ENCODE results near the gene HDAC8.

HDAC8 gene

GRCh38 chrX:72314881-72315280 lies 257.8 kb downstream of the HDAC8 start:
- Histone ChIP-seq H3K27me3 (ENCODE audit: insufficient read depth, low read length, poor library complexity, severe bottlenecking) (no peaks in the 10 kb centered on the region), H3K4me1 (ENCODE audit: insufficient read depth, low read length, poor library complexity, severe bottlenecking) (no peaks in the 10 kb centered on the region), H3K36me3 (ENCODE audit: insufficient read depth, low read length) (no peaks in the 10 kb centered on the region), H3K9ac (ENCODE audit: low read depth, low read length, poor library complexity, severe bottlenecking) (no peak overlapping the region), H4K20me1 (ENCODE audit: insufficient read depth, low read length, poor library complexity, severe bottlenecking) (no peaks in the 10 kb centered on the region), H3K4me2 (ENCODE audit: low read depth, low read length, poor library complexity, severe bottlenecking) (no peak overlapping the region), H3K9me2 (replicated peaks; ENCODE audit: low read depth, low read length) (no peaks in the 10 kb centered on the region), H3K9me3 (ENCODE audit: insufficient read depth, low read depth, low read length) (no peaks in the 10 kb centered on the region), H2AFZ (ENCODE audit: low read length) (no peak overlapping the region), H3K4me3 (ENCODE audit: low read length, poor library complexity, severe bottlenecking) (no peak overlapping the region), H3F3A (ENCODE audit: low read depth) (no peaks in the 10 kb centered on the region), H3K79me2 (ENCODE audit: insufficient read depth, low read length) (no peaks in the 10 kb centered on the region)
- no peak for TF ChIP-seq CTCF (conservative IDR thresholded peaks at IDR 0.05; ENCODE audit: low read length)
- no peak for TF ChIP-seq EZH2phosphoT487 (IDR thresholded peaks at IDR 0.05; ENCODE audit: borderline replicate concordance)

GRCh38 chrX:72313707-72314641 lies 258.7 kb downstream of the HDAC8 start:
- Histone ChIP-seq H3K79me2 (ENCODE audit: insufficient read depth, low read length) (no peaks in the 10 kb centered on the region), H3K9ac (ENCODE audit: low read depth, low read length, poor library complexity, severe bottlenecking) (no peak overlapping the region), H3F3A (ENCODE audit: low read depth) (no peaks in the 10 kb centered on the region), H3K9me3 (ENCODE audit: insufficient read depth, low read depth, low read length) (no peaks in the 10 kb centered on the region), H3K27me3 (ENCODE audit: insufficient read depth, low read length, poor library complexity, severe bottlenecking) (no peaks in the 10 kb centered on the region), H3K9me2 (replicated peaks; ENCODE audit: low read depth, low read length) (no peaks in the 10 kb centered on the region), H4K20me1 (ENCODE audit: insufficient read depth, low read length, poor library complexity, severe bottlenecking) (no peaks in the 10 kb centered on the region), H3K4me1 (ENCODE audit: insufficient read depth, low read length, poor library complexity, severe bottlenecking) (peaks cover 4% of the 10 kb centered on the region), H3K36me3 (ENCODE audit: insufficient read depth, low read length) (no peaks in the 10 kb centered on the region), H3K4me3 (ENCODE audit: low read length, poor library complexity, severe bottlenecking) (no peak overlapping the region), H2AFZ (ENCODE audit: low read length) (no peak overlapping the region), H3K4me2 (ENCODE audit: low read depth, low read length, poor library complexity, severe bottlenecking) (no peak overlapping the region)
- TF ChIP-seq EZH2phosphoT487 (IDR thresholded peaks at IDR 0.05; ENCODE audit: borderline replicate concordance) (no peak), CTCF (conservative IDR thresholded peaks at IDR 0.05; ENCODE audit: low read length) (no peak)

GRCh38 chrX:72312311-72312940 lies 260.2 kb downstream of the HDAC8 start:
- Histone ChIP-seq H3K79me2 (ENCODE audit: insufficient read depth, low read length) (no peaks in the 10 kb centered on the region), H3K9me3 (ENCODE audit: insufficient read depth, low read depth, low read length) (no peaks in the 10 kb centered on the region), H3K9ac (ENCODE audit: low read depth, low read length, poor library complexity, severe bottlenecking) (no peak overlapping the region), H3K4me3 (ENCODE audit: low read length, poor library complexity, severe bottlenecking) (no peak overlapping the region), H3K4me1 (ENCODE audit: insufficient read depth, low read length, poor library complexity, severe bottlenecking) (peaks cover 6% of the 10 kb centered on the region), H4K20me1 (ENCODE audit: insufficient read depth, low read length, poor library complexity, severe bottlenecking) (no peaks in the 10 kb centered on the region), H3K9me2 (replicated peaks; ENCODE audit: low read depth, low read length) (no peaks in the 10 kb centered on the region), H3F3A (ENCODE audit: low read depth) (no peaks in the 10 kb centered on the region), H3K4me2 (ENCODE audit: low read depth, low read length, poor library complexity, severe bottlenecking) (no peak overlapping the region), H2AFZ (ENCODE audit: low read length) (no peak overlapping the region), H3K36me3 (ENCODE audit: insufficient read depth, low read length) (no peaks in the 10 kb centered on the region), H3K27me3 (ENCODE audit: insufficient read depth, low read length, poor library complexity, severe bottlenecking) (no peaks in the 10 kb centered on the region)
- TF ChIP-seq CTCF (conservative IDR thresholded peaks at IDR 0.05; ENCODE audit: low read length) (no peak), EZH2phosphoT487 (IDR thresholded peaks at IDR 0.05; ENCODE audit: borderline replicate concordance) (no peak)

Measured in Loucy (cell line).